CD14-positive monocyte (primary cell): ENCODE results near the gene FAM107B. TPM values are rescaled to one million over a fixed set of nuclear protein-coding genes. Genes with fewer than 3 reads are reported as not detected.

Source experiments
- DNase-seq, 3 donors: peaks; one replicate each; pipeline ENCODE4 v3.0.0-alpha.2; 2011 to 2022
- H2AFZ ChIP-seq: 2 replicates; pipeline ENCODE4 v1.6.0; 2012; ENCODE audit warnings: mild to moderate bottlenecking, low read depth, low read length, inconsistent platforms; ENCODE audit not compliant: insufficient read depth, poor library complexity, severe bottlenecking
- H3K27ac ChIP-seq, 2 donors: 1 replicate in 1 of 2; 2 replicates in 1 of 2; pipeline ENCODE4 v1.5.1; 2012 to 2013; ENCODE audit warnings: low read length in 2 of 2, control low read depth in 1 of 2, inconsistent platforms in 1 of 2, low read depth in 1 of 2, mild to moderate bottlenecking in 1 of 2
- H3K27me3 ChIP-seq, 2 donors: one replicate each; pipeline versions ENCODE4 v1.6.0 to v1.6.1; 2011 to 2013; ENCODE audit warnings: low read length in 2 of 2; ENCODE audit not compliant: control insufficient read depth in 2 of 2, insufficient read depth in 2 of 2
- H3K36me3 ChIP-seq, 2 donors: replicated peaks in 1 of 2; 1 replicate in 1 of 2; 2 replicates in 1 of 2; pipeline versions ENCODE4 v1.5.1 to v1.6.1; 2012 to 2013; ENCODE audit warnings: low read length in 2 of 2, control low read depth in 1 of 2, inconsistent platforms in 1 of 2, mild to moderate bottlenecking in 1 of 2; ENCODE audit not compliant: insufficient read depth in 2 of 2, control insufficient read depth in 1 of 2
- H3K4me1 ChIP-seq, 2 donors: 1 replicate in 1 of 2; 2 replicates in 1 of 2; pipeline versions ENCODE4 v1.5.1 to v1.6.1; 2012 to 2013; ENCODE audit warnings: low read length in 2 of 2, control low read depth in 1 of 2, inconsistent platforms in 1 of 2, mild to moderate bottlenecking in 1 of 2, moderate library complexity in 1 of 2; ENCODE audit not compliant: insufficient read depth in 2 of 2, control insufficient read depth in 1 of 2
- H3K4me2 ChIP-seq: replicated peaks from 2 replicates; pipeline ENCODE3; 2012; ENCODE audit warnings: low read length, moderate library complexity, mild to moderate bottlenecking; ENCODE audit not compliant: poor library complexity, severe bottlenecking; ENCODE audit errors: extremely low read depth
- H3K4me3 ChIP-seq, 3 experiments: fragments of 200-600 bp in 1 of 3; sonication (generic) in 1 of 3; replicated peaks in 1 of 3; 1 replicate in 2 of 3; 2 replicates in 1 of 3; pipeline ENCODE4 v1.5.1; 2011 to 2013; ENCODE audit warnings: low read length in 3 of 3, mild to moderate bottlenecking in 3 of 3, control low read depth in 2 of 3, low read depth in 2 of 3, inconsistent platforms in 1 of 3, moderate library complexity in 1 of 3
- H3K79me2 ChIP-seq: 2 replicates; pipeline ENCODE4 v1.6.0; 2012; ENCODE audit warnings: mild to moderate bottlenecking, control low read depth, inconsistent platforms, low read length, moderate library complexity; ENCODE audit not compliant: insufficient read depth
- H3K9ac ChIP-seq: 2 replicates; pipeline ENCODE4 v1.6.0; 2017; ENCODE audit warnings: low read length, mild to moderate bottlenecking; ENCODE audit not compliant: insufficient read depth, poor library complexity, severe bottlenecking
- H3K9me3 ChIP-seq, 2 donors: replicated peaks in 1 of 2; 1 replicate in 1 of 2; 2 replicates in 1 of 2; pipeline versions ENCODE4 v1.5.1 to v1.6.1; 2012 to 2013; ENCODE audit warnings: low read length in 2 of 2, control low read depth in 1 of 2; ENCODE audit not compliant: control insufficient read depth in 1 of 2, insufficient read depth in 1 of 2
- H4K20me1 ChIP-seq: 2 replicates; pipeline ENCODE4 v1.6.0; 2012; ENCODE audit warnings: mild to moderate bottlenecking, low read length, control low read depth, moderate library complexity; ENCODE audit not compliant: insufficient read depth
- H3K27ac Mint-ChIP-seq, 7 donors: one replicate each; pipeline ENCODE4 v1.8.0; 2020; ENCODE audit warnings: mild to moderate bottlenecking in 7 of 7, mixed read lengths in 7 of 7, moderate library complexity in 6 of 7, inconsistent platforms in 2 of 7
- H3K27me3 Mint-ChIP-seq, 3 donors: one replicate each; pipeline ENCODE4 v1.8.0; 2021 to 2022; ENCODE audit warnings: low read depth in 3 of 3, mild to moderate bottlenecking in 3 of 3, mixed read lengths in 3 of 3, moderate library complexity in 3 of 3, inconsistent platforms in 1 of 3
- H3K36me3 Mint-ChIP-seq, 2 donors: one replicate each; pipeline ENCODE4 v1.8.0; 2020; ENCODE audit warnings: mixed read lengths in 2 of 2, inconsistent platforms in 1 of 2, mild to moderate bottlenecking in 1 of 2
- H3K4me1 Mint-ChIP-seq: one replicate; pipeline ENCODE4 v1.8.0; 2020; ENCODE audit warnings: mild to moderate bottlenecking, mixed read lengths
- H3K4me3 Mint-ChIP-seq, 2 donors: one replicate each; pipeline ENCODE4 v1.8.0; 2020; ENCODE audit warnings: mild to moderate bottlenecking in 2 of 2, mixed read lengths in 2 of 2, moderate library complexity in 1 of 2
- H3K9me3 Mint-ChIP-seq, 7 donors: one replicate each; pipeline ENCODE4 v1.8.0; 2020 to 2022; ENCODE audit warnings: mixed read lengths in 7 of 7, mild to moderate bottlenecking in 6 of 7, moderate library complexity in 6 of 7, inconsistent platforms in 2 of 7
- WGBS: methylation state at CpG from one replicate; pipeline ENCODE4 v1.1.5; 2013; ENCODE audit warnings: missing lambda C conversion rate; ENCODE audit not compliant: insufficient coverage; 5-methylcytosine and 5-hydroxymethylcytosine counted together
- intact Hi-C, 2 donors: fragments of 100-400 bp; cut with micrococcal nuclease; formaldehyde crosslinking; loops; one replicate each; pipeline versions ENCODE4 v1.15.0 to v1.15.1; 2023
- polyA plus RNA-seq, 3 donors: library from polyadenylated mRNA; depleted of rRNA in 1 of 3; unstranded in 2 of 3; stranded (reverse) in 1 of 3; fragments of 300-500 nt in 2 of 3; fragments of >200 nt in 1 of 3; fragmentation: Illumina TruSeq in 2 of 3; gene quantifications; 1 replicate in 2 of 3; 2 replicates in 1 of 3; pipeline ENCODE4 v1.2.3, GENCODE V29; 2012 to 2021
- TF ChIP-seq, protein P1 (sequence below): fragments of 200-600 bp; IDR thresholded peaks from one replicate; pipeline ENCODE4 v1.8.0; 2022; ENCODE audit warnings: antibody characterized with exemption, mild to moderate bottlenecking

Gene FAM107B
- polyA plus RNA-seq, 3 donors: 27.2 to 68.5 (median 28.4) TPM

DNA sequence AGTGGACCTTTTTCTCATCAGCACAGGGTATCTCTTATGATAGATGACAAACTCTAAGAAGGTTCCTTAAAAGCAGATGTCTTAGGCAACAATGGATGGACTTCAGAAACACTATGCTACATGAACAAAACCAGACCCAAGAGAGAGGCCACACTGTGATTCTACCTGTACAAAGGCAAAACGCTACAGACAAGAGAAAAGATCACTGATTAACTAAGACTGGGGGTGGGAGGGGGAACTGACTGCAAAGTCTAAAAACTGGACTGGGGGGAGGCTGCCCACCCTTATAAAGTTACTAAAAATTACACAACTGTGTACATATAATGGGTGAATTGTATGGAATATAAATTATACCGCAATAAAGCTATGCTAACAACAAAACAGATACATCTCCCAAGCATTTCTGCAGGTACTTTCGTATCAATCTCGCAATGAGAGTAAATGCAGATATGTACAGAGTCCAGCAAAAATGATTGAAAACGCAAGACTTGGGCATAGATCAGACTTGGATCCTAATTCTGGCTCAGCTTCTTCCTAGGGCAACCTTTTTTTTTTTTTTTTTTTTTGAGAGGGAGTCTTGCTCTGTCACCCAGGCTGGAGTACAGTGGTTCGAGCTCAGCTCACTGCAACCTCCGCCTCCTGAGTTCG is 179.7 kb downstream of the FAM107B start:
- H3K9ac ChIP-seq: no peak overlapping the region
- TF ChIP-seq, protein P1, sequence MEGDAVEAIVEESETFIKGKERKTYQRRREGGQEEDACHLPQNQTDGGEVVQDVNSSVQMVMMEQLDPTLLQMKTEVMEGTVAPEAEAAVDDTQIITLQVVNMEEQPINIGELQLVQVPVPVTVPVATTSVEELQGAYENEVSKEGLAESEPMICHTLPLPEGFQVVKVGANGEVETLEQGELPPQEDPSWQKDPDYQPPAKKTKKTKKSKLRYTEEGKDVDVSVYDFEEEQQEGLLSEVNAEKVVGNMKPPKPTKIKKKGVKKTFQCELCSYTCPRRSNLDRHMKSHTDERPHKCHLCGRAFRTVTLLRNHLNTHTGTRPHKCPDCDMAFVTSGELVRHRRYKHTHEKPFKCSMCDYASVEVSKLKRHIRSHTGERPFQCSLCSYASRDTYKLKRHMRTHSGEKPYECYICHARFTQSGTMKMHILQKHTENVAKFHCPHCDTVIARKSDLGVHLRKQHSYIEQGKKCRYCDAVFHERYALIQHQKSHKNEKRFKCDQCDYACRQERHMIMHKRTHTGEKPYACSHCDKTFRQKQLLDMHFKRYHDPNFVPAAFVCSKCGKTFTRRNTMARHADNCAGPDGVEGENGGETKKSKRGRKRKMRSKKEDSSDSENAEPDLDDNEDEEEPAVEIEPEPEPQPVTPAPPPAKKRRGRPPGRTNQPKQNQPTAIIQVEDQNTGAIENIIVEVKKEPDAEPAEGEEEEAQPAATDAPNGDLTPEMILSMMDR: no peak
- H3K36me3 ChIP-seq: peaks cover 41 to 97% of the 10 kb centered on the region in 2 donors
- peaks cover 0 to 3% of the 10 kb centered on the region in 2 donors for H3K4me1 ChIP-seq
- peaks cover 51% of the 10 kb centered on the region for H3K4me1 Mint-ChIP-seq
- H3K36me3 Mint-ChIP-seq: peaks cover 66 to 85% of the 10 kb centered on the region in 2 donors
- H3K27ac ChIP-seq: peak overlapping the region in 1 of 2 donors; percentile 17
- H2AFZ ChIP-seq: no peak overlapping the region
- peaks cover 100% of the 10 kb centered on the region for H4K20me1 ChIP-seq
- H3K27me3 ChIP-seq: no peaks in the 10 kb centered on the region
- intact Hi-C loops: loop anchor here in 1 of 2 donors (5.0 kb wide), 1 partner anchor 43 kb away; no protein-coding TSS in a partner anchor
- H3K27ac Mint-ChIP-seq: peak overlapping the region in 4 of 7 donors; percentile 2 to 46 (median 17)
- H3K4me2 ChIP-seq: no peak overlapping the region
- no CpG with 5 or more reads among the region's 8 CpGs for WGBS
- peaks cover 100% of the 10 kb centered on the region for H3K79me2 ChIP-seq
- H3K4me3 Mint-ChIP-seq: no peak overlapping the region
- no peak for DNase-seq
- peaks cover 0 to 2% (median 0%) of the 10 kb centered on the region in 7 donors for H3K9me3 Mint-ChIP-seq
- H3K27me3 Mint-ChIP-seq: no peaks in the 10 kb centered on the region
- H3K9me3 ChIP-seq: no peaks in the 10 kb centered on the region
- H3K4me3 ChIP-seq: no peak overlapping the region

DNA sequence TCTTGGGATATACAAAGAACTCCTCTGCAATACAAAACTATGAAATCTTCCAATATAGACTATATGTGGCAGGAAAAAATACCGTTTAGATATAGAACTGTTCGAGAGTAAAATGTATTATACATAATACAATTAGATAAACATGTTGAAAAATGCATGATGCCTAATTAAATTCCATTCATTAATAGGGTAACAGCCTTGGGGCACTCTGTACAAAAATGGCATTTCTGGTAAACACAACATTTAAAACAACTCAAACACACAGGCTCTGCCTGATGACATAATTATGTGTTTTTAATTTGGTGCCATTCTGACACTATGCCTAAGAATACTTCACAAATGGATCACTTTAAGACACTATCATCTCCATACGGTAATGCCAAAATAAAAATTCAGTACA is 180.9 kb downstream of the FAM107B start:
- Histone ChIP-seq H3K79me2 (peaks cover 100% of the 10 kb centered on the region), H3K4me2 (no peak overlapping the region), H3K27me3 (no peaks in the 10 kb centered on the region), H3K9me3 (no peaks in the 10 kb centered on the region), H4K20me1 (peaks cover 99% of the 10 kb centered on the region), H3K4me1 (peaks cover 2 to 4% of the 10 kb centered on the region in 2 donors), H2AFZ (no peak overlapping the region), H3K27ac (no peak overlapping the region), H3K36me3 (peaks cover 33 to 97% of the 10 kb centered on the region in 2 donors), H3K9ac (no peak overlapping the region), H3K4me3 (no peak overlapping the region)
- H3K36me3 Mint-ChIP-seq: peaks cover 55 to 73% of the 10 kb centered on the region in 2 donors
- no peak for DNase-seq
- peaks cover 0 to 1% (median 0%) of the 10 kb centered on the region in 3 donors for H3K27me3 Mint-ChIP-seq
- TF ChIP-seq, protein P1: no peak
- no peak overlapping the region for H3K4me3 Mint-ChIP-seq
- peaks cover 45% of the 10 kb centered on the region for H3K4me1 Mint-ChIP-seq
- intact Hi-C loops: no loop called here
- WGBS: no CpG with 5 or more reads among the region's 3 CpGs
- H3K27ac Mint-ChIP-seq: peak overlapping the region in 3 of 7 donors; percentile 58 to 73 (median 64)
- peaks cover 0 to under 1% (median 0%) of the 10 kb centered on the region in 7 donors for H3K9me3 Mint-ChIP-seq
